ENCODE data around the gene SSB. TPM values are rescaled to one million over a fixed set of nuclear protein-coding genes. Genes with fewer than 3 reads are reported as not detected.

Gene SSB
- total and polyA plus RNA-seq, 9 of the 15 experiments (the other 6 are each of a cell fraction or from before 2014, with no cell fraction given) = 317 to 849 (median 515) TPM

DNA sequence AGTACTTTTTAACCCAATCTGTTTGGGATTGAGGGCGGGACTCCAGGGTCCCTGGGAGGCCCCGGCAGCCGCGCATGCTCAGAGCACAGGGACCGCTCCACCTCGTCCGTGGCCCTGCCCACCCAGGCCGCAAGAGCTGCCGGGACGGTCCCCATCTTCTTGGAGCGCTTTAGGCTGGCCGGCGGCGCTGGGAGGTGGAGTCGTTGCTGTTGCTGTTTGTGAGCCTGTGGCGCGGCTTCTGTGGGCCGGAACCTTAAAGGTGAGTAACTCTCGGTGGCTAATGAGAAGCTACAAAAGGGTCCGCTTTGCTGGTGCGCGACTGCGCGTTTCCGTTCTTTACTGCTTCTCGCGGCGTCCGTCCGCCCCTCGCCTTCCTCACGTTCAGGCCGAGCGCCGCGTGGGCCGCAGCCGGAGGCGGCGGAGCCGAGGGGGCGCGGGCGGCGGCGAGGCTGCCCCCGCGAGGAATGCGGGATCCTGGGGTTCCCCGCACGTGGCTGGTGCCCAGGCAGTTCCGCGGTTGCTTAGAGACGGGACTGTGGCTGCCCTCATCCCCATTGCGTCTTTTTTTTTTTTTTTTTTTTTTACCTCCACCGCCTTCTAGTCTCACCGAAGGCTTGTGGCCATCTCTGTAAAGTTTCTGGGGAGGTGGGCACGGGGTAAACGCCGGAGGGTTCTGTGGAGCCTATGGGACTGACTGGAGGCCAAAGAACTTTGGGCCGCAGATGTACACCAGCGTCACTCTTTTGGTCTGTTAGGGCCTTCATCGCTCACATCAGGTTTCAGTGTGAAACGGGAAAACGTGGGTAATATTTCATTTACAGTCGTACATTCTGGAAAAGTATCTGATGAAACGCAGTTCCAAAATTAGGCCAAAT lies at the start of gene SSB (continued):
- TF ChIP-seq FOXK2 (conservative IDR thresholded peaks at IDR 0.05 in 1 of 2, IDR thresholded peaks at IDR 0.05 in 1 of 2; ENCODE audit: low read depth in 2 of 2) = peak; percentile 63 to 88
- TF ChIP-seq YY1 (IDR thresholded peaks at IDR 0.05; ENCODE audit: borderline replicate concordance in 1 of 3, control insufficient read depth in 1 of 3, extremely low read depth in 1 of 3, insufficient read depth in 3 of 3, insufficient read length in 1 of 3, insufficient replicate concordance in 2 of 3, low read depth in 1 of 3, low read length in 2 of 3) = peak in 2 of 3 experiments; percentile 79 to 87
- peak; percentile 53 for TF ChIP-seq HNRNPLL (IDR thresholded peaks at IDR 0.05; ENCODE audit: low read depth, low read length, poor library complexity, severe bottlenecking)
- no peak for TF ChIP-seq CHD4 (IDR thresholded peaks at IDR 0.05; ENCODE audit: insufficient read depth, insufficient replicate concordance, low read depth, low read length, poor library complexity, severe bottlenecking)
- peak in 1 of 2 experiments; percentile 76; a peak in 2 of 4 replicates for TF ChIP-seq SRF (CRISPR knock-in tag; IDR thresholded peaks at IDR 0.05)
- peak; percentile 93 for TF ChIP-seq CHD1 (IDR thresholded peaks at IDR 0.05; ENCODE audit: low read length)
- TF ChIP-seq HLTF (IDR thresholded peaks at IDR 0.05) = peak; percentile 11; the same call in 1 of the 2 replicates
- TF ChIP-seq GATAD2B (IDR thresholded peaks at IDR 0.05; ENCODE audit: borderline replicate concordance) = peak; percentile 68; the same call in 1 of the 2 replicates
- TF ChIP-seq POLR2H (tag; IDR thresholded peaks at IDR 0.05; ENCODE audit: low read depth) = peak; percentile 83
- TF ChIP-seq TAF7 (tag; IDR thresholded peaks at IDR 0.05) = peak; percentile 48; the same call in 1 of the 2 replicates
- TF ChIP-seq TEAD1 (CRISPR knock-in tag; IDR thresholded peaks at IDR 0.05) = peak in 1 of 2 experiments; percentile 76; a peak in 1 of 4 replicates
- TF ChIP-seq, protein P1, sequence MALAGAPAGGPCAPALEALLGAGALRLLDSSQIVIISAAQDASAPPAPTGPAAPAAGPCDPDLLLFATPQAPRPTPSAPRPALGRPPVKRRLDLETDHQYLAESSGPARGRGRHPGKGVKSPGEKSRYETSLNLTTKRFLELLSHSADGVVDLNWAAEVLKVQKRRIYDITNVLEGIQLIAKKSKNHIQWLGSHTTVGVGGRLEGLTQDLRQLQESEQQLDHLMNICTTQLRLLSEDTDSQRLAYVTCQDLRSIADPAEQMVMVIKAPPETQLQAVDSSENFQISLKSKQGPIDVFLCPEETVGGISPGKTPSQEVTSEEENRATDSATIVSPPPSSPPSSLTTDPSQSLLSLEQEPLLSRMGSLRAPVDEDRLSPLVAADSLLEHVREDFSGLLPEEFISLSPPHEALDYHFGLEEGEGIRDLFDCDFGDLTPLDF (CRISPR knock-in tag; IDR thresholded peaks at IDR 0.05) = peak; percentile 61; the same call in 1 of the 2 replicates
- peak; percentile 74 for TF ChIP-seq ZNF384 (IDR thresholded peaks at IDR 0.05; ENCODE audit: low read depth, low read length)
- TF ChIP-seq XRCC5 (IDR thresholded peaks at IDR 0.05; ENCODE audit: low read depth, low read length) = 0 out of 2 replicates have a peak, but pooled peaks have one; percentile 7
- TF ChIP-seq HDAC2 (IDR thresholded peaks at IDR 0.05) = 0 out of 2 replicates have a peak, but pooled peaks have one; percentile 26
- peak; percentile 86; the same call in 1 of the 2 replicates for TF ChIP-seq GTF2F1 (IDR thresholded peaks at IDR 0.05; ENCODE audit: low read depth, low read length)
- TF ChIP-seq SMAD4 (CRISPR knock-in tag; conservative IDR thresholded peaks at IDR 0.05) = peak; percentile 72; the same call in 1 of the 2 replicates
- TF ChIP-seq CCNT2 (IDR thresholded peaks at IDR 0.05; ENCODE audit: borderline replicate concordance, extremely low read depth, insufficient read length, low read depth, low read length) = peak; percentile 84
- TF ChIP-seq KDM5B (IDR thresholded peaks at IDR 0.05; ENCODE audit: insufficient replicate concordance, low read depth, low read length) = peak; percentile 95
- peak; percentile 65; the same call in 1 of the 2 replicates for TF ChIP-seq ZNF143 (CRISPR knock-in tag; IDR thresholded peaks at IDR 0.05)
- no peak for TF ChIP-seq PHF21A (IDR thresholded peaks at IDR 0.05; ENCODE audit: borderline replicate concordance, low read depth)
- TF ChIP-seq, protein P2, sequence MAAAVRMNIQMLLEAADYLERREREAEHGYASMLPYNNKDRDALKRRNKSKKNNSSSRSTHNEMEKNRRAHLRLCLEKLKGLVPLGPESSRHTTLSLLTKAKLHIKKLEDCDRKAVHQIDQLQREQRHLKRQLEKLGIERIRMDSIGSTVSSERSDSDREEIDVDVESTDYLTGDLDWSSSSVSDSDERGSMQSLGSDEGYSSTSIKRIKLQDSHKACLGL (CRISPR knock-in tag; IDR thresholded peaks at IDR 0.05; ENCODE audit: borderline replicate concordance, poor library complexity, severe bottlenecking) = peak; percentile 60
